HCT116 (cell line): ENCODE results near the gene SLC4A2. TPM values are rescaled to one million over a fixed set of nuclear protein-coding genes. Genes with fewer than 3 reads are reported as not detected.

Source experiments
- ATAC-seq: fragments of 200-7000 bp; cut with Tn5 transposase; 2 replicates; pipeline ENCODE4 v1.9.1; 2020; ENCODE audit warnings: mild to moderate bottlenecking, moderate library complexity
- BruUV-seq: library from RNA; stranded (reverse); fragments of 400-500 nt; replicated peaks from 2 replicates; lab custom pipeline; 2021; lab: Mats Ljungman, UMichigan
- CTCF ChIA-PET: fragments of 300-600 bp; sonication (Branson Sonifier 250); formaldehyde crosslinking; loops from one replicate; lab custom pipeline; 2021; ENCODE audit warnings: antibody characterized with exemption; lab: Charles Lee
- POLR2A ChIA-PET: fragments of 300-600, 350-600 bp; sonication (Branson Sonifier 250); formaldehyde crosslinking; loops from one replicate; lab custom pipeline; 2021; ENCODE audit warnings: antibody characterized with exemption; lab: Charles Lee
- RAD21 ChIA-PET, 2 experiments: fragments of 300-600 bp; sonication (Branson Sonifier 250); formaldehyde crosslinking; loops; one replicate each; lab custom pipeline; 2023; ENCODE audit warnings: low total read pairs in 2 of 2; ENCODE audit not compliant: uncharacterized antibody in 2 of 2, unreplicated experiment in 2 of 2, low non-redundant PET in 1 of 2; lab: Charles Lee
- DNase-seq: peaks from one replicate; pipeline ENCODE4 v3.0.0-alpha.2; 2010; ENCODE audit warnings: low read depth, low spot score
- H2AFZ ChIP-seq: fragments of 200-600 bp; shearing (Covaris generic), sonication (generic); 2 replicates; pipeline ENCODE4 v1.6.1; 2017; ENCODE audit warnings: low read depth, mixed run types, mixed read lengths, antibody characterized with exemption, low read length; ENCODE audit not compliant: poor library complexity, severe bottlenecking
- H3K27ac ChIP-seq: 2 replicates; pipeline ENCODE4 v1.5.1; 2012; ENCODE audit warnings: low read depth, low read length
- H3K27me3 ChIP-seq: fragments of 200-600 bp; sonication (generic); 2 replicates; pipeline ENCODE4 v1.6.1; 2016; ENCODE audit warnings: mixed run types, low read length, mixed read lengths; ENCODE audit not compliant: insufficient read depth
- H3K36me3 ChIP-seq, 2 experiments: fragments of 200-500 bp in 1 of 2; fragments of 200-600 bp in 1 of 2; sonication (Bioruptor generic) in 1 of 2; sonication (generic) in 1 of 2; 2 replicates each; pipeline versions ENCODE4 v1.5.1 to v1.6.1; 2014 to 2016; ENCODE audit warnings: low read length in 2 of 2, inconsistent platforms in 1 of 2, mixed read lengths in 1 of 2, mixed run types in 1 of 2; ENCODE audit not compliant: insufficient read depth in 2 of 2, control insufficient read depth in 1 of 2
- H3K4me1 ChIP-seq, 2 experiments: fragments of 200-600 bp in 1 of 2; sonication (generic) in 1 of 2; 2 replicates each; pipeline versions ENCODE4 v1.5.1 to v1.6.1; 2012 to 2017; ENCODE audit warnings: low read length in 2 of 2, inconsistent platforms in 1 of 2, mild to moderate bottlenecking in 1 of 2, mixed read lengths in 1 of 2, mixed run types in 1 of 2, moderate library complexity in 1 of 2; ENCODE audit not compliant: insufficient read depth in 2 of 2, control insufficient read depth in 1 of 2
- H3K4me2 ChIP-seq: fragments of 200-600 bp; sonication (generic); 2 replicates; pipeline ENCODE4 v1.6.1; 2017; ENCODE audit warnings: mixed run types, low read length, mixed read lengths
- H3K4me3 ChIP-seq, 2 experiments: fragments of 200-600 bp in 1 of 2; sonication (generic) in 1 of 2; replicated peaks in 1 of 2; 2 replicates each; pipeline ENCODE4 v1.5.1; 2011 to 2016; ENCODE audit warnings: low read length in 2 of 2, control low read depth in 1 of 2, low read depth in 1 of 2, mild to moderate bottlenecking in 1 of 2, mixed read lengths in 1 of 2, mixed run types in 1 of 2
- H3K79me2 ChIP-seq: fragments of 200-600 bp; sonication (generic); 2 replicates; pipeline ENCODE4 v1.6.1; 2017; ENCODE audit warnings: mild to moderate bottlenecking, mixed run types, low read length, moderate library complexity, mixed read lengths; ENCODE audit not compliant: insufficient read depth
- H3K9ac ChIP-seq: fragments of 200-600 bp; sonication (generic); 2 replicates; pipeline ENCODE4 v1.6.1; 2016; ENCODE audit warnings: low read length, mixed read lengths
- H3K9me2 ChIP-seq: fragments of 200-600 bp; sonication (generic), shearing (Covaris generic); 2 replicates; pipeline ENCODE4 v1.6.1; 2017; ENCODE audit warnings: mixed run types, mild to moderate bottlenecking, moderate library complexity; ENCODE audit not compliant: insufficient read depth
- H3K9me3 ChIP-seq, 2 experiments: fragments of 200-500 bp in 1 of 2; fragments of 200-600 bp in 1 of 2; sonication (Bioruptor generic) in 1 of 2; sonication (generic) in 1 of 2; 2 replicates each; pipeline ENCODE4 v1.6.1; 2014 to 2017; ENCODE audit warnings: low read length in 2 of 2, mixed read lengths in 2 of 2, inconsistent platforms in 1 of 2, low read depth in 1 of 2, mild to moderate bottlenecking in 1 of 2, mixed run types in 1 of 2, moderate library complexity in 1 of 2; ENCODE audit not compliant: control insufficient read depth in 1 of 2, insufficient read depth in 1 of 2
- H4K20me1 ChIP-seq: fragments of 200-600 bp; sonication (generic), shearing (Covaris generic); 2 replicates; pipeline ENCODE4 v1.6.1; 2017; ENCODE audit warnings: mixed run types, mild to moderate bottlenecking, moderate library complexity; ENCODE audit not compliant: insufficient read depth
- CBX3 ChIP-seq: IDR thresholded peaks from 2 replicates; pipeline ENCODE4 v1.6.1; 2012; ENCODE audit warnings: low read depth
- EGR1 ChIP-seq: IDR thresholded peaks from 2 replicates; pipeline ENCODE4 v1.6.1; 2012; ENCODE audit warnings: low read depth
- EZH2 ChIP-seq: fragments of 200-600 bp; sonication (generic); IDR thresholded peaks from 2 replicates; pipeline ENCODE4 v1.6.1; 2017; ENCODE audit warnings: antibody characterized with exemption, mixed run types
- FOSL1 ChIP-seq: IDR thresholded peaks from 2 replicates; pipeline ENCODE4 v1.6.1; 2012; ENCODE audit warnings: low read depth
- MAX ChIP-seq: IDR thresholded peaks from 2 replicates; pipeline ENCODE4 v1.6.1; 2012
- POLR2AphosphoS5 ChIP-seq: IDR thresholded peaks from 2 replicates; pipeline ENCODE4 v1.6.1; 2011; ENCODE audit warnings: mild to moderate bottlenecking, low read depth, low read length, moderate library complexity
- REST ChIP-seq: IDR thresholded peaks from 2 replicates; pipeline ENCODE4 v1.6.1; 2012; ENCODE audit warnings: low read depth
- YY1 ChIP-seq: IDR thresholded peaks from 2 replicates; pipeline ENCODE4 v1.6.1; 2011; ENCODE audit warnings: low read length, low read depth, moderate library complexity, mild to moderate bottlenecking; ENCODE audit not compliant: insufficient replicate concordance; ENCODE audit errors: extremely low read depth
- ZBTB33 ChIP-seq: IDR thresholded peaks from 2 replicates; pipeline ENCODE4 v1.6.1; 2011; ENCODE audit warnings: mild to moderate bottlenecking, low read length, moderate library complexity; ENCODE audit not compliant: insufficient replicate concordance; ENCODE audit errors: extremely low read depth
- ZFX ChIP-seq: fragments of 450-650 bp; IDR thresholded peaks from 2 replicates; pipeline ENCODE4 v1.6.1; 2017
- ZNF274 ChIP-seq: fragments of 200-500 bp; sonication (Bioruptor generic); IDR thresholded peaks from 2 replicates; pipeline ENCODE4 v1.6.1; 2014; ENCODE audit warnings: mild to moderate bottlenecking, low read depth, low read length, inconsistent platforms
- intact Hi-C: fragments of 100-400 bp; cut with micrococcal nuclease; formaldehyde crosslinking; loops from 2 replicates; pipeline ENCODE4 v1.10.0; 2022
- total RNA-seq: library from RNA; stranded (reverse); gene quantifications from one replicate; pipeline ENCODE4 v1.2.1, GENCODE V29; 2021; ENCODE audit not compliant: unreplicated experiment

The SLC4A2 gene
- total RNA-seq, 1 experiment from 2014 or later = 240 TPM

GRCh38 chr7:151099486-151100211, 40.3 kb downstream of the SLC4A2 start:
- Histone ChIP-seq H3K79me2 (peaks cover 97% of the 10 kb centered on the region), H3K9me3 (no peaks in the 10 kb centered on the region), H3K27ac (no peak overlapping the region), H3K9me2 (no peaks in the 10 kb centered on the region), H3K4me3 (no peak overlapping the region), H3K4me2 (no peak overlapping the region), H3K36me3 (no peaks in the 10 kb centered on the region; a peak in 1 of 4 replicates), H3K4me1 (no peaks in the 10 kb centered on the region), H3K27me3 (no peaks in the 10 kb centered on the region), H4K20me1 (no peaks in the 10 kb centered on the region), H3K9ac (no peak overlapping the region), H2AFZ (no peak overlapping the region)
- no peak for ATAC-seq
- TF ChIP-seq ZNF274 (no peak), ZBTB33 (no peak), FOSL1 (no peak), CBX3 (no peak), REST (no peak), YY1 (no peak), MAX (no peak), EGR1 (no peak), POLR2AphosphoS5 (no peak), ZFX (no peak), EZH2 (no peak)
- no TSS peak for BruUV-seq
- ChIA-PET CTCF (no interaction called here), RAD21 (no interaction called here), POLR2A (no interaction called here)
- intact Hi-C loops = no loop called here
- DNase-seq = no peak
